GM18861 (cell line): Measurements from ENCODE around the gene ASPRV1.

Source experiments
- ATAC-seq: cut with Tn5 transposase; IDR thresholded peaks from one replicate; pipeline ENCODE4 v1.9.1; 2021; ENCODE audit not compliant: unreplicated experiment

Gene ASPRV1

GRCh38 chr2:69914164-69914949 is 47.1 kb downstream of the ASPRV1 start:
- ATAC-seq, result peak; percentile 83

GRCh38 chr2:69911985-69912563 is 49.4 kb downstream of the ASPRV1 start:
- no peak for ATAC-seq
